GM23338 (cell line): ENCODE data around the gene MED16.

Experiments
- CREB1 ChIP-seq: fragments of 250-450 bp; sonication (Bioruptor Pico); IDR thresholded peaks from 2 replicates; pipeline ENCODE4 v1.5.0; 2020; ENCODE audit warnings: low read depth, mild to moderate bottlenecking, moderate library complexity
- EZH2 ChIP-seq: fragments of 200-600 bp; sonication (generic); IDR thresholded peaks from one replicate; pipeline ENCODE4 v1.8.0; 2017; ENCODE audit warnings: antibody characterized with exemption, mild to moderate bottlenecking, low read depth; ENCODE audit not compliant: unreplicated experiment
- EZH2phosphoT487 ChIP-seq: fragments of 200-600 bp; sonication (generic); IDR thresholded peaks from one replicate; pipeline ENCODE4 v1.8.1; 2018; ENCODE audit warnings: antibody characterized with exemption; ENCODE audit not compliant: unreplicated experiment
- JUNB ChIP-seq: IDR thresholded peaks from one replicate; pipeline ENCODE4 v1.6.1; 2016; ENCODE audit warnings: antibody characterized with exemption; ENCODE audit not compliant: unreplicated experiment
- POLR2AphosphoS5 ChIP-seq: IDR thresholded peaks from 2 replicates; pipeline ENCODE4 v1.6.1; 2016; ENCODE audit warnings: antibody characterized with exemption, low read depth
- STAT1 ChIP-seq: IDR thresholded peaks from one replicate; pipeline ENCODE4 v1.6.1; 2016; ENCODE audit warnings: antibody characterized with exemption; ENCODE audit not compliant: unreplicated experiment
- TF ChIP-seq, protein P1 (sequence below), 2 experiments: fragments of 200-600 bp in 1 of 2; sonication (generic) in 1 of 2; conservative IDR thresholded peaks; 2 replicates each; pipeline versions ENCODE4 v1.5.1 to v1.6.1; 2016 to 2017; ENCODE audit warnings: antibody characterized with exemption in 2 of 2, low read depth in 2 of 2, mild to moderate bottlenecking in 2 of 2, moderate library complexity in 1 of 2
- TF ChIP-seq, protein P2 (sequence below): IDR thresholded peaks from one replicate; pipeline ENCODE4 v1.6.1; 2018; ENCODE audit warnings: antibody characterized with exemption; ENCODE audit not compliant: unreplicated experiment

DNA sequence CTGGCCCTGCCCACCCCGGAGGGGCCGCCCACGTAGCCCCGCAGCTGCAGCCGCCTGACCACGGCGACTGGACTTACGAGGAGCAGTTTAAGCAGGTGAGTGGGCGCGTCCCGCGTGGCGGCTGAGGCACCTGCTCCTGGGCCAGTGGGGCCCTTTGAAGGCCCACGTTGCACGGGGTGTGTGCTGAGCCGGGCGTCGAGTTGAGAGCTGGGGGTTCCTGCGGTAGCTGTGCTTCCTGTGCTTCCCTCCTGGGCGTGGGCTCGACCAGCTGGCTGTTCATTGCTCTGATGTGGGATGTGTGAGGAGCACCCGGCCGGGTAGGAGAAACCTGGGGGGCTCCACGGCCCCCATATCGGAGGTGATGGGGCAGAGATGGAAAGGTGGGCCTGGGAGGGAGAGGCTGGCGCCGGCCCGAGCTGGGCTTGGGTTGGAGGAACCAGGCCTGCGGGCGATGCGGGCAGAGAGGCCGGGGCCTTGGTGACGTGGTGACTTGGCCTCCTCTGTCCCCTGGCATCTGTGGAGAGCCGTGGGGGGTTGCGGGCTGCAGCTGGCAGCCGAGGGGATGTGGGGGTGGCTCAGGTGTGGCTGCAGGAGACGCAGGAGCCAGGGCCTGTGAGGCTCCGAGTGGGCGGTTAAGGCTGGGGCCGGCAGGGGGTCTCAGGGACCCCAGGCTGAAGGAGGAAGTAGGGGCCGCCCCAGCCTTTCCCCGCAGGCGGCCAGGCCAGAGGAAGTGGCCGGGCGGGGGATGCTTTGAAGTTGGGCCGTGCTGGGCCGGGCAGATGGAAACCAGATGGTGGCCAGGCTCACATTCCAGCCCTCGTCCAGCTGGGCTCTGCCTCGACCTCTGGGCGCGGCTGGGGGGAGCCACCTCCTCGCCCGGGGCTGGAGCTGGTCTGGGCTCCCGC is 39.9 kb upstream of the MED16 start:
- TF ChIP-seq POLR2AphosphoS5 (no peak), CREB1 (CRISPR knock-in tag) (no peak), EZH2 (no peak), JUNB (no peak), EZH2phosphoT487 (no peak), STAT1 (no peak)
- TF ChIP-seq, protein P1, sequence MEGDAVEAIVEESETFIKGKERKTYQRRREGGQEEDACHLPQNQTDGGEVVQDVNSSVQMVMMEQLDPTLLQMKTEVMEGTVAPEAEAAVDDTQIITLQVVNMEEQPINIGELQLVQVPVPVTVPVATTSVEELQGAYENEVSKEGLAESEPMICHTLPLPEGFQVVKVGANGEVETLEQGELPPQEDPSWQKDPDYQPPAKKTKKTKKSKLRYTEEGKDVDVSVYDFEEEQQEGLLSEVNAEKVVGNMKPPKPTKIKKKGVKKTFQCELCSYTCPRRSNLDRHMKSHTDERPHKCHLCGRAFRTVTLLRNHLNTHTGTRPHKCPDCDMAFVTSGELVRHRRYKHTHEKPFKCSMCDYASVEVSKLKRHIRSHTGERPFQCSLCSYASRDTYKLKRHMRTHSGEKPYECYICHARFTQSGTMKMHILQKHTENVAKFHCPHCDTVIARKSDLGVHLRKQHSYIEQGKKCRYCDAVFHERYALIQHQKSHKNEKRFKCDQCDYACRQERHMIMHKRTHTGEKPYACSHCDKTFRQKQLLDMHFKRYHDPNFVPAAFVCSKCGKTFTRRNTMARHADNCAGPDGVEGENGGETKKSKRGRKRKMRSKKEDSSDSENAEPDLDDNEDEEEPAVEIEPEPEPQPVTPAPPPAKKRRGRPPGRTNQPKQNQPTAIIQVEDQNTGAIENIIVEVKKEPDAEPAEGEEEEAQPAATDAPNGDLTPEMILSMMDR (conservative IDR thresholded peaks at IDR 0.05; ENCODE audit: low read depth in 2 of 2): no peak
- TF ChIP-seq, protein P2, sequence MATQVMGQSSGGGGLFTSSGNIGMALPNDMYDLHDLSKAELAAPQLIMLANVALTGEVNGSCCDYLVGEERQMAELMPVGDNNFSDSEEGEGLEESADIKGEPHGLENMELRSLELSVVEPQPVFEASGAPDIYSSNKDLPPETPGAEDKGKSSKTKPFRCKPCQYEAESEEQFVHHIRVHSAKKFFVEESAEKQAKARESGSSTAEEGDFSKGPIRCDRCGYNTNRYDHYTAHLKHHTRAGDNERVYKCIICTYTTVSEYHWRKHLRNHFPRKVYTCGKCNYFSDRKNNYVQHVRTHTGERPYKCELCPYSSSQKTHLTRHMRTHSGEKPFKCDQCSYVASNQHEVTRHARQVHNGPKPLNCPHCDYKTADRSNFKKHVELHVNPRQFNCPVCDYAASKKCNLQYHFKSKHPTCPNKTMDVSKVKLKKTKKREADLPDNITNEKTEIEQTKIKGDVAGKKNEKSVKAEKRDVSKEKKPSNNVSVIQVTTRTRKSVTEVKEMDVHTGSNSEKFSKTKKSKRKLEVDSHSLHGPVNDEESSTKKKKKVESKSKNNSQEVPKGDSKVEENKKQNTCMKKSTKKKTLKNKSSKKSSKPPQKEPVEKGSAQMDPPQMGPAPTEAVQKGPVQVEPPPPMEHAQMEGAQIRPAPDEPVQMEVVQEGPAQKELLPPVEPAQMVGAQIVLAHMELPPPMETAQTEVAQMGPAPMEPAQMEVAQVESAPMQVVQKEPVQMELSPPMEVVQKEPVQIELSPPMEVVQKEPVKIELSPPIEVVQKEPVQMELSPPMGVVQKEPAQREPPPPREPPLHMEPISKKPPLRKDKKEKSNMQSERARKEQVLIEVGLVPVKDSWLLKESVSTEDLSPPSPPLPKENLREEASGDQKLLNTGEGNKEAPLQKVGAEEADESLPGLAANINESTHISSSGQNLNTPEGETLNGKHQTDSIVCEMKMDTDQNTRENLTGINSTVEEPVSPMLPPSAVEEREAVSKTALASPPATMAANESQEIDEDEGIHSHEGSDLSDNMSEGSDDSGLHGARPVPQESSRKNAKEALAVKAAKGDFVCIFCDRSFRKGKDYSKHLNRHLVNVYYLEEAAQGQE: no peak
